HepG2 (cell line): Measurements from ENCODE around the gene MCF2L. TPM values are rescaled to one million over a fixed set of nuclear protein-coding genes. Genes with fewer than 3 reads are reported as not detected.
A peak's percentile ranks its signal among the peaks of the same experiment; 100 is the strongest.

ENCODE experiments used
- ASH2L ChIP-seq: fragments of 300-600, 200-600 bp; sonication (generic); IDR thresholded peaks from 2 replicates; pipeline ENCODE4 v1.7.0; 2017; ENCODE audit warnings: low read depth, mild to moderate bottlenecking, moderate library complexity, mixed read lengths, low read length; ENCODE audit not compliant: insufficient read length
- KDM5B ChIP-seq: sonication (generic); formaldehyde crosslinking; IDR thresholded peaks from 2 replicates; pipeline ENCODE4 v1.4.0; 2020; ENCODE audit warnings: missing genetic modification reagents, mild to moderate bottlenecking, borderline replicate concordance
- NBN ChIP-seq: fragments of 450-650 bp; conservative IDR thresholded peaks from 2 replicates; pipeline ENCODE4 v1.6.1; 2017
- PAF1 ChIP-seq: IDR thresholded peaks from 2 replicates; pipeline ENCODE4 v1.6.1; 2016; ENCODE audit warnings: missing genetic modification reagents, missing compliant biosample characterization
- RXRB ChIP-seq: IDR thresholded peaks from 2 replicates; pipeline ENCODE4 v1.6.1; 2016; ENCODE audit warnings: borderline replicate concordance, missing genetic modification reagents, missing compliant biosample characterization
- SIX1 ChIP-seq: sonication (generic); formaldehyde crosslinking; IDR thresholded peaks from 2 replicates; pipeline ENCODE4 v1.4.0; 2020; ENCODE audit warnings: missing genetic modification reagents, borderline replicate concordance
- WIZ ChIP-seq: sonication (generic); formaldehyde crosslinking; IDR thresholded peaks from 2 replicates; pipeline ENCODE4 v1.5.1; 2020; ENCODE audit warnings: mild to moderate bottlenecking, missing genetic modification reagents
- ZBTB20 ChIP-seq: sonication (generic); formaldehyde crosslinking; IDR thresholded peaks from 2 replicates; pipeline ENCODE4 v1.8.1; 2023; ENCODE audit warnings: missing genetic modification reagents, low read depth, mild to moderate bottlenecking, borderline replicate concordance
- ZNF121 ChIP-seq: sonication (generic); formaldehyde crosslinking; IDR thresholded peaks from 2 replicates; pipeline ENCODE4 v1.5.0; 2020; ENCODE audit warnings: mild to moderate bottlenecking, missing genetic modification reagents
- ZNF143 ChIP-seq: sonication (generic); formaldehyde crosslinking; IDR thresholded peaks from 2 replicates; pipeline ENCODE4 v1.4.0; 2020; ENCODE audit warnings: missing genetic modification reagents
- ZNF24 ChIP-seq: fragments of 450-650 bp; IDR thresholded peaks from 2 replicates; pipeline ENCODE4 v1.6.1; 2017; ENCODE audit warnings: antibody characterized with exemption, mild to moderate bottlenecking
- ZNF432 ChIP-seq: sonication (generic); formaldehyde crosslinking; IDR thresholded peaks from 2 replicates; pipeline ENCODE4 v1.5.0; 2020; ENCODE audit warnings: missing genetic modification reagents, mild to moderate bottlenecking, borderline replicate concordance
- ZNF629 ChIP-seq: sonication (generic); formaldehyde crosslinking; conservative IDR thresholded peaks from 2 replicates; pipeline ENCODE4 v1.5.0; 2020; ENCODE audit warnings: missing genetic modification reagents
- polyA plus RNA-seq, 8 experiments: library from polyadenylated mRNA; depleted of rRNA in 3 of 8; stranded (reverse) in 7 of 8; unstranded in 1 of 8; fragments of >200 nt; fragmentation: Illumina TruSeq in 4 of 8; extraction: Trizol in 4 of 8; gene quantifications; 2 replicates each; pipeline versions ENCODE4 v1.2.1 to v1.2.3, GENCODE V29; 2011 to 2016; ENCODE audit warnings: low read depth in 4 of 8, missing spikeins in 1 of 8, mixed read lengths in 1 of 8; ENCODE audit not compliant: insufficient read depth in 1 of 8
- total RNA-seq, 5 experiments: library from RNA; depleted of rRNA; stranded (reverse); fragments of >200 nt; fragmentation: Illumina TruSeq; extraction: Trizol; gene quantifications; 2 replicates each; pipeline ENCODE4 v1.2.3, GENCODE V29; 2016; ENCODE audit warnings: low read depth in 1 of 5
- TF ChIP-seq, protein P1 (sequence below): sonication (generic); formaldehyde crosslinking; IDR thresholded peaks from 2 replicates; pipeline ENCODE4 v1.5.1; 2020; ENCODE audit warnings: mild to moderate bottlenecking, missing genetic modification reagents, borderline replicate concordance
- TF ChIP-seq, protein P2 (sequence below): IDR thresholded peaks from 2 replicates; pipeline ENCODE4 v1.6.1; 2016; ENCODE audit warnings: mild to moderate bottlenecking, missing biosample characterization, missing genetic modification reagents
- TF ChIP-seq, protein P3 (sequence below): sonication (generic); formaldehyde crosslinking; IDR thresholded peaks from 2 replicates; pipeline ENCODE4 v1.4.0; 2020; ENCODE audit warnings: mild to moderate bottlenecking, missing genetic modification reagents
- TF ChIP-seq, protein P4 (sequence below): IDR thresholded peaks from 2 replicates; pipeline ENCODE4 v1.6.1; 2012; ENCODE audit warnings: low read length, improper control_type of control experiment
- TF ChIP-seq, protein P5 (sequence below): sonication (generic); formaldehyde crosslinking; conservative IDR thresholded peaks from 2 replicates; pipeline ENCODE4 v1.5.0; 2020; ENCODE audit warnings: missing genetic modification reagents

The MCF2L gene
- total and polyA plus RNA-seq, 2 of the 13 experiments (the other 11 are each of a cell fraction or from before 2014, with no cell fraction given): 19.4 to 28.4 TPM

DNA sequence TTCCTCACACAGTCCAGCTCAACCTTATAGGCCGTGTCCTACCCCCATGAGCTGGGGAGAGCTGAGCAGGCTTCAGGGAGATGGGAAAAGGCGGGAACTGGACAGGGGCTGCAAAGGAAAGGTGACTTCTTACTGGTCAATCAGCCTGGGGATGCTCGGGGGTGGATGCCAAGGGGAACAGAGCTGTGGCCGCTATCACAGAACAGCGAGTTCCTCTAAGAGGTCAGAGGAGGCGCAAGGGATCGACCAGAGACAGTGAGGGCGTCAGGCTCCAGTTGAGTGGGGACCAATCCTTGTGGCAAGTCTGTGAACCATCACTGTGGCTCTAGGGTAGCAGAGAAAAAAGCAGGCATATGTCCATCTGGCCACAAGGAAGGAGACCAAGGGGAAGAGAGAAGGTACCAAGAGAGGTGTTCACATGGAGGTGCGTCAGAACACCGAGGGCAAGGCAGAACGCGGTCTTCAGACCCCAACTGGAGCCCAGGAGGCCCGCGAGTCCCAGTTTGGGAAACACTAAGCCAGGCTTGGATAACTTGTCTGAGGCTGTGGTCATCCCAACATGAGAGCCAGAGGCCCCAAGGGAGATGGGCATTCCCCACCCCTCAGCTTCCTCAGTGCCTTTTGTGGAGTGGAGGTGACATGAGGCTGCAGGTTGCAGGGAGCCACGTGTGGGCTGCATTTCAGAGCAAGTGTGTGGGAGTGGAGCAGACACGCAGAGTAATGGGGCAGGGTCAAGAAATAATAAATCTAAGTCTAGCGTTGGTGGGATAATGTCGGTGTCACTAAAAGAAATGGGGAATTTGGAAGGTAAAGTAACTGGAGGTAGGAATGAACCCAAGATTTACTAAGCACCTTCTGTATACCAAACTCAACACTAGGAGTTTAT, 157.5 kb downstream of the MCF2L start (continued):
- TF ChIP-seq, protein P1, sequence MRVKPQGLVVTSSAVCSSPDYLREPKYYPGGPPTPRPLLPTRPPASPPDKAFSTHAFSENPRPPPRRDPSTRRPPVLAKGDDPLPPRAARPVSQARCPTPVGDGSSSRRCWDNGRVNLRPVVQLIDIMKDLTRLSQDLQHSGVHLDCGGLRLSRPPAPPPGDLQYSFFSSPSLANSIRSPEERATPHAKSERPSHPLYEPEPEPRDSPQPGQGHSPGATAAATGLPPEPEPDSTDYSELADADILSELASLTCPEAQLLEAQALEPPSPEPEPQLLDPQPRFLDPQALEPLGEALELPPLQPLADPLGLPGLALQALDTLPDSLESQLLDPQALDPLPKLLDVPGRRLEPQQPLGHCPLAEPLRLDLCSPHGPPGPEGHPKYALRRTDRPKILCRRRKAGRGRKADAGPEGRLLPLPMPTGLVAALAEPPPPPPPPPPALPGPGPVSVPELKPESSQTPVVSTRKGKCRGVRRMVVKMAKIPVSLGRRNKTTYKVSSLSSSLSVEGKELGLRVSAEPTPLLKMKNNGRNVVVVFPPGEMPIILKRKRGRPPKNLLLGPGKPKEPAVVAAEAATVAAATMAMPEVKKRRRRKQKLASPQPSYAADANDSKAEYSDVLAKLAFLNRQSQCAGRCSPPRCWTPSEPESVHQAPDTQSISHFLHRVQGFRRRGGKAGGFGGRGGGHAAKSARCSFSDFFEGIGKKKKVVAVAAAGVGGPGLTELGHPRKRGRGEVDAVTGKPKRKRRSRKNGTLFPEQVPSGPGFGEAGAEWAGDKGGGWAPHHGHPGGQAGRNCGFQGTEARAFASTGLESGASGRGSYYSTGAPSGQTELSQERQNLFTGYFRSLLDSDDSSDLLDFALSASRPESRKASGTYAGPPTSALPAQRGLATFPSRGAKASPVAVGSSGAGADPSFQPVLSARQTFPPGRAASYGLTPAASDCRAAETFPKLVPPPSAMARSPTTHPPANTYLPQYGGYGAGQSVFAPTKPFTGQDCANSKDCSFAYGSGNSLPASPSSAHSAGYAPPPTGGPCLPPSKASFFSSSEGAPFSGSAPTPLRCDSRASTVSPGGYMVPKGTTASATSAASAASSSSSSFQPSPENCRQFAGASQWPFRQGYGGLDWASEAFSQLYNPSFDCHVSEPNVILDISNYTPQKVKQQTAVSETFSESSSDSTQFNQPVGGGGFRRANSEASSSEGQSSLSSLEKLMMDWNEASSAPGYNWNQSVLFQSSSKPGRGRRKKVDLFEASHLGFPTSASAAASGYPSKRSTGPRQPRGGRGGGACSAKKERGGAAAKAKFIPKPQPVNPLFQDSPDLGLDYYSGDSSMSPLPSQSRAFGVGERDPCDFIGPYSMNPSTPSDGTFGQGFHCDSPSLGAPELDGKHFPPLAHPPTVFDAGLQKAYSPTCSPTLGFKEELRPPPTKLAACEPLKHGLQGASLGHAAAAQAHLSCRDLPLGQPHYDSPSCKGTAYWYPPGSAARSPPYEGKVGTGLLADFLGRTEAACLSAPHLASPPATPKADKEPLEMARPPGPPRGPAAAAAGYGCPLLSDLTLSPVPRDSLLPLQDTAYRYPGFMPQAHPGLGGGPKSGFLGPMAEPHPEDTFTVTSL (CRISPR knock-in tag): no peak
- TF ChIP-seq, protein P2, sequence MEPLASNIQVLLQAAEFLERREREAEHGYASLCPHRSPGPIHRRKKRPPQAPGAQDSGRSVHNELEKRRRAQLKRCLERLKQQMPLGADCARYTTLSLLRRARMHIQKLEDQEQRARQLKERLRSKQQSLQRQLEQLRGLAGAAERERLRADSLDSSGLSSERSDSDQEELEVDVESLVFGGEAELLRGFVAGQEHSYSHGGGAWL (CRISPR knock-in tag): no peak
- no peak for TF ChIP-seq ZNF121 (CRISPR knock-in tag)
- TF ChIP-seq, protein P3, sequence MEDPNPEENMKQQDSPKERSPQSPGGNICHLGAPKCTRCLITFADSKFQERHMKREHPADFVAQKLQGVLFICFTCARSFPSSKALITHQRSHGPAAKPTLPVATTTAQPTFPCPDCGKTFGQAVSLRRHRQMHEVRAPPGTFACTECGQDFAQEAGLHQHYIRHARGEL (CRISPR knock-in tag): no peak
- TF ChIP-seq ASH2L: no peak
- peak; percentile 23; the same call in 1 of the 2 replicates for TF ChIP-seq KDM5B (CRISPR knock-in tag)
- TF ChIP-seq, protein P4, sequence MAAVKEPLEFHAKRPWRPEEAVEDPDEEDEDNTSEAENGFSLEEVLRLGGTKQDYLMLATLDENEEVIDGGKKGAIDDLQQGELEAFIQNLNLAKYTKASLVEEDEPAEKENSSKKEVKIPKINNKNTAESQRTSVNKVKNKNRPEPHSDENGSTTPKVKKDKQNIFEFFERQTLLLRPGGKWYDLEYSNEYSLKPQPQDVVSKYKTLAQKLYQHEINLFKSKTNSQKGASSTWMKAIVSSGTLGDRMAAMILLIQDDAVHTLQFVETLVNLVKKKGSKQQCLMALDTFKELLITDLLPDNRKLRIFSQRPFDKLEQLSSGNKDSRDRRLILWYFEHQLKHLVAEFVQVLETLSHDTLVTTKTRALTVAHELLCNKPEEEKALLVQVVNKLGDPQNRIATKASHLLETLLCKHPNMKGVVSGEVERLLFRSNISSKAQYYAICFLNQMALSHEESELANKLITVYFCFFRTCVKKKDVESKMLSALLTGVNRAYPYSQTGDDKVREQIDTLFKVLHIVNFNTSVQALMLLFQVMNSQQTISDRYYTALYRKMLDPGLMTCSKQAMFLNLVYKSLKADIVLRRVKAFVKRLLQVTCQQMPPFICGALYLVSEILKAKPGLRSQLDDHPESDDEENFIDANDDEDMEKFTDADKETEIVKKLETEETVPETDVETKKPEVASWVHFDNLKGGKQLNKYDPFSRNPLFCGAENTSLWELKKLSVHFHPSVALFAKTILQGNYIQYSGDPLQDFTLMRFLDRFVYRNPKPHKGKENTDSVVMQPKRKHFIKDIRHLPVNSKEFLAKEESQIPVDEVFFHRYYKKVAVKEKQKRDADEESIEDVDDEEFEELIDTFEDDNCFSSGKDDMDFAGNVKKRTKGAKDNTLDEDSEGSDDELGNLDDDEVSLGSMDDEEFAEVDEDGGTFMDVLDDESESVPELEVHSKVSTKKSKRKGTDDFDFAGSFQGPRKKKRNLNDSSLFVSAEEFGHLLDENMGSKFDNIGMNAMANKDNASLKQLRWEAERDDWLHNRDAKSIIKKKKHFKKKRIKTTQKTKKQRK: no peak
- no peak for TF ChIP-seq ZNF432
- no peak for TF ChIP-seq ZNF24
- no peak for TF ChIP-seq SIX1 (CRISPR knock-in tag)
- TF ChIP-seq WIZ (CRISPR knock-in tag): peak; percentile 44; the same call in 1 of the 2 replicates
- no peak for TF ChIP-seq ZNF143 (CRISPR knock-in tag)
- no peak for TF ChIP-seq ZNF629 (CRISPR knock-in tag)
- TF ChIP-seq RXRB (CRISPR knock-in tag): no peak
- no peak for TF ChIP-seq NBN
- 0 out of 2 replicates have a peak, but pooled peaks have one; percentile 47 for TF ChIP-seq PAF1 (CRISPR knock-in tag)
- TF ChIP-seq ZBTB20: no peak
- TF ChIP-seq, protein P5, sequence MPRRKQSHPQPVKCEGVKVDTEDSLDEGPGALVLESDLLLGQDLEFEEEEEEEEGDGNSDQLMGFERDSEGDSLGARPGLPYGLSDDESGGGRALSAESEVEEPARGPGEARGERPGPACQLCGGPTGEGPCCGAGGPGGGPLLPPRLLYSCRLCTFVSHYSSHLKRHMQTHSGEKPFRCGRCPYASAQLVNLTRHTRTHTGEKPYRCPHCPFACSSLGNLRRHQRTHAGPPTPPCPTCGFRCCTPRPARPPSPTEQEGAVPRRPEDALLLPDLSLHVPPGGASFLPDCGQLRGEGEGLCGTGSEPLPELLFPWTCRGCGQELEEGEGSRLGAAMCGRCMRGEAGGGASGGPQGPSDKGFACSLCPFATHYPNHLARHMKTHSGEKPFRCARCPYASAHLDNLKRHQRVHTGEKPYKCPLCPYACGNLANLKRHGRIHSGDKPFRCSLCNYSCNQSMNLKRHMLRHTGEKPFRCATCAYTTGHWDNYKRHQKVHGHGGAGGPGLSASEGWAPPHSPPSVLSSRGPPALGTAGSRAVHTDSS (CRISPR knock-in tag): no peak
